ENCODE results near the gene DCPS.
"Not testable (repeated sequence)": the region's sequence is repeated elsewhere in the genome, so short reads cannot be mapped to it uniquely, and the experiment has no call there.

The DCPS gene

GRCh38 chr11:126288237-126288636 lies 15.6 kb upstream of the DCPS start:
- DNase-seq: no peak
- no peak for ATAC-seq

DNA sequence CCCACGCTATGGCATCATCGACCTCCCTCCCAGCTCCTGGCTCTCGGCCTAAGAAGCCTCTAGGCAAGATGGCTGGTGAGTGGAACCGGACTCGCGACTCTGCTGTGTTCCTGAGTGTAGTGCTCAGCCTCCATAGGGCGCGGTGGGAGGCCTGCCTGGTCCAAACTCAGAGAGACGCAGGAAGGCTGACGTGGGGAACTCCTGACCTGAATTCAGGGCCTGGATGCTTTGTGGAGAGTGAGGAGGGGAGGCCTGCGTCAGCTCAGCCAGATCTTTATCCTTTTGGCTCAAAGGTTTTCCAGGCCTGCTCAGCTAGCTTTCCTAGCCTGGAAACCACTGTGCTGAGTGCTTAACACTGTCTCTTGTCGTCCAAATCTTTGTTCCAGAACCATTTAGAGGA lies 13.0 kb upstream of the DCPS start:
- ATAC-seq (no peak), DNase-seq (no peak)

- ATAC-seq: peak; percentile 59
- no peak for DNase-seq
These were observed 10.1 kb upstream of the DCPS start for GRCh38 chr11:126293726-126294125.

GRCh38 chr11:126297004-126297403 lies 6.9 kb upstream of the DCPS start:
- ATAC-seq (no peak), DNase-seq (no peak)

DNA sequence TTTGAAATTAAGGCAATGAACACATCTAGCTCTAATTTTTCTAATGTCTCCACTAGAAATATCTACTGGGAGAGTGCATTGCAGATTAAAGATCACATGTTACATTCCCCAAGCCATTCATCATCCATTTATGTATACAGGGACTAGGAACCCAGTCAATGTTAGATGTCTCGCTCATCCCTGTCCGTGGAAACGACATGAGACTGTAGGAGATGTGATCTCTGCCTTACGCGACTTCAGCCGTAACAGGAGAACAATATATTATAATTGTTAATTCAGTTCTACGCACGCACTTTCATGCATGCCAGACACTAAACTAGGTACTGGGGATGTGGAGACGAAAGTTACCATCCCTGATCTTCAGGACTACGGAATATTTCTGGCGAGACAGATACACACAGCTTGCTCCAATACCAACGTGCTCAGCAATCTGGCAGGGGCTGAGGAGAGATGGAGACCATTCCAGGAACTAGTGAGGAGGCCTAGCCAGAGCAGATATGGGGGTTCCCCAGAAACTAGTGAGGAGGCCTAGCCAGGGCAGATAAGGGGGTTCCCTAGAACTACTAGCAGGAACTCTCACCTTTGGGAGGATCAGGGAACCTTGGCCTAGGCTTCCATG lies 706 bp downstream of the DCPS start:
- no peak for DNase-seq
- no peak for ATAC-seq

DNA sequence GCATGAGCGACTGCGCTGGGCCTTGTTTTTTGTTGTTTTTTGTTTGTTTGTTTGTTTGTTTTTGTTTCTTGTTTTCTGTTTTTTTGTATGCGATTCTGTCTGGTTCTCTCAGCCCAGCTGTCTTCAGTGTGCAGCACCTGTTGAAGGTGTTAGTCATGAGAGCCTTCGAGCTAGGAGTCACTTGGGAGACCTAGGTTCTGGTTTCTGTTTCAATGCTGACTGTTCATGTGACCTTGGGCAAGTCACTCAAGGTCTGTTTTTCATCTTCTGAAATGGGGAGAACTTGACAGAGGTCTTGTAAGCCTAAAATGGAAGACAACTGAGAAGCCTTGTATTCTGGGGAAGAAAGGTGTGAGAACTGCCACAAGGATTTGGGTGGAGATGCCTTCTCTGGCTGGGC lies 1.8 kb downstream of the DCPS start:
- ATAC-seq: peak; percentile 30
- no peak for DNase-seq

DNA sequence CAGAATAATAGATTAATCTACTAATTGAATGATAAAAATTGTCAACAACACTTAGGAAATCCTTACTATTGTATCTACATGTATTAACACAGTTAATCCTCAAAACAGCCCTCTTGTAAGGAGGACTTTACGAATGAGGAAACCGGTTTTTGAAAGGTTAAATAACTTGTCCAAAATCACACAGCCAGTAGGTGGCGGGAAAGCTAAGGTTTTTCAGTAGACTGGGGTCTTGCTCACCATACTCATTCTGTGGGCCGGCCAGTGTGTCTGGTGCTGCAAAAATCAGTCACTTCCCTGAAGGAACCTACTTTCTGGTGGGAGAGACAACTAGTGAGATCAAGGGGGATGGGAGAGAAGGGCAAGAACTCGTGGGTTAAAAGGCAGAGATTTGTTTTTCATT lies 3.8 kb downstream of the DCPS start:
- DNase-seq (no peak), ATAC-seq (no peak)

- ATAC-seq (no peak), DNase-seq (no peak)
These were observed 4.4 kb downstream of the DCPS start for GRCh38 chr11:126308271-126308671.

GRCh38 chr11:126308771-126309170 lies 4.9 kb downstream of the DCPS start:
- ATAC-seq, DNase-seq: not testable (repeated sequence)

DNA sequence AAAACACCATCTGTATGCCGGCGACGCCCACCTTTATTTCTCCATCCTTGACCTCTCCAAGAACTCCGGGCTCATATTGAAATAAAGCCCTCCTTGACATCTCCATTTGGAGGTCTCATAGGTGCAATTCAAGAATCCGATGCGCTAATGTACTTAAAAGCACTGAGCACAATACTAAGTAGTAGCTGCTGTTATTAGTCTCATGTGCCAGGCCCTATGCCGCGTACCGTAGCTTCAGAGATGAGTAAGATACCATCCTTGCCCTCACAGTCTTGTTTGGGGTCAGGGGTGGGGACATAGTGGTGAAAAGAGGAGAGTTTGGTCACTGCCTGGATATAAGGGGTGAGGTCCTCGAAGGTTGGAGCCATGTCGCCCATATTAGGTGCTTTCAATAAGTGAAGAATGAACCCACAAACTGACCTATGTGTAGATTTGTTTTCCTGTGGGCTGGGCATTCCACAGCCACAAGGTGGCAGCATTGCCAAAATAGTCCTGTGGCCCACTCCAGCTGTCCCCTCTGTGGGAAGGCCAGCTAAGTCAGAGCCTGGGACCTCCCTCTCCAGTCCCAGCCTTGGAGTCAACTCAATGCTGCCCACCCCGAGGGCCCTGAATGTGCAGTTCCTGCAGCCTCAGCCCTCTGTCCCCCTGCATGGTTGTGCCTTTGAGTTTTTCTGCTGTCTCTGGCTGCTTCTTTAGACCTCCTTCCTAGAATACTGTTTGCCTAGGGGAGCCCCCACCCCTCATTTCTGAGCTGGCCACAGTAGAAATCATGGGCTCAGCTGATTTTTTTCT lies 6.5 kb downstream of the DCPS start:
- peak; percentile 78 for ATAC-seq

GRCh38 chr11:126310992-126311310 lies 7.1 kb downstream of the DCPS start:
- no peak for DNase-seq
- no peak for ATAC-seq

More for the DNA sequence above, 6.5 kb downstream of the DCPS start:
- DNase-seq: peak; percentile 72

DNA sequence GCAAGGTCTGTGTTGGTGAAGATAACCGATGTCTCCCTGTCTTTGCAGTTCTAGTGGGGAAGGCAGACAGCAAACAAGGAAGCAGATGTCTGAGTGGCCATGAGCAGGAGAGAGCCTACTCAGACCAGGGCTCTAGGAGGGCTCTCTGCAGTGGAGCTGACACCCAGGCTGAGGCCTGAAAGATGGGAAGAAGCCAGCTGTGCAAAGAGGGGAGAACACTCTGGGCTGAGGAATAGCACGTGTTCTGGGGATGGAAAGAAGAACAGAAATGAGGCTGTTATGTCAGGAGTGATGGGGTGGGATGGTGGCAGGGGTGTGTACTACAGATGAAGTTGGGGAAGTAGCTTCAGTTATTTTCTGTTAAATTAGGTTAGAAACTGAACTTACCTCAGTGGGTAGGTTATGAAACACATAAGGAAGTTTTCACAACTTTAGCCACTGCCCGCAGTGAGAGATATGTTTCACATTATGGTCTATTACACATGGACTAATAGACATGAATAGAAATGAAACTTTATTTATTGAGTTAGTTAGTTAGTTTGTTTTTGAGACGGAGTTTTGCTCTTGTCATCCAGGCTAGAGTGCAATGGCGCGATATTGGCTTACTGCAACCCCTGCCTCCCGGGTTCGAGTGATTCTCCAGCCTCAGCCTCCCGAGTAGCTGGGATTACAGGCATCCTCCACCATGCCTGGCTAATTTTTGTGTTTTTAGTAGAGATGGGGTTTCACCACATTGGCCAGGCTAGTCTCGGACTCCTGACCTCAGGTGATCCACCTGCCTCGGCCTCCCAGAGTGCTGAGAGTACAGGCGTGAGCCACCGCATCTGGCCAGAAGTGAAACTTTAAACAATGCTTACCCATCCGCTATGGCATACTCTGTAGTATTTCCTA lies 7.8 kb downstream of the DCPS start:
- DNase-seq (no peak), ATAC-seq (no peak)

DNA sequence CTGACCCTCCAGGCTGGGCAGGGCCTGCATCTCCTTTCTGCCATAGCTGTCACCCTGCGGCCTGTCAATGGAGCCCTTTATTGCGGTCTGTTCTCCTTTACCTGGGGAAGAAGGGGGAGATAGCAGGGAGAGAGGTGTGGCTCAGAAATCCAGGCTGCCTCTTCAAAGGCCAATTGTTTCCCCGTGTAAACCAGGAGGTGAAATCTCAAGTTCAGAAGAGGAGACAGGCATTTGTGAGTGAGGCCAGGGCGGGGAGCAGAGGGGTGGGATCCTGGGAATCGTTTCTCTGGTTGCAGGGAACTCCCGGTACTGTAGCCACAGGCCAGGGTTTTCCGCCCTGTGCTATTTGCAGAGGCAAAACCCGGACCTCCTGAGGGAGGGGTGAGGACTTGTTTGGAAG lies 9.1 kb downstream of the DCPS start:
- no peak for ATAC-seq
- DNase-seq: no peak

DNA sequence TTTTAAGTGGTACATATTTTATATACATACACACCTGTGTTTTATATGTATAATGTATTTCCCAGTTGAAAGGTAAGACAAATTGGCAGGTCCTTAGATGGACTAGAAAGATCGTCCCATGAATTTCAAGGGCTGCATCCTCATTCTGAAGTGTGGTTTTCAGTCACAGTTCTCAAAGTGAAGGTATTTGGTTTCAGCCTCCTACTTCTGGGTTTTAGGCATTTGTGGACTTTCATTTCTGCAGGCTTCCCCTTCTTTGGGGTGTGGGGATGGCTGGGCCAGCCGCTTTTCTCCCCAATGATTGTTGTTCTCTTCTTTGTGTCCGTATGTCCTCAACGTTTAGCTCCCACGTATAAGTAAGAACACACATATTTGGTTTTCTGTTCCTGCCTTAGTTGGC lies 10.0 kb downstream of the DCPS start:
- ATAC-seq (no peak), DNase-seq (no peak)

DNA sequence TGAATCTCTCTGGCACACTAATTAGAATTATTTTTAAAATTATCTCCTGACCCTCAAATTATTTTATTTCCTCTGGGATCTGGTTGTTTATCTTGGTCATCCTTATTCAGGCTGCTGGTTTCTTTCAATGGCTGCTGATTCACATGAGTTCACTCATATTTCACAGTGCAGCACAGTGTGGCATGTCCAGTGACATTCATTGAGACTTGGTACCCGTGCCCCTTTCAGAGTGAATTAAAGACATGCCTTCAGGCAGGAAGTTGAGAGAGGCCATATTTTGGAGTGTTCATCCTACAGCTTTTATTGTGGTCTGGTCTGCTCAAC lies 13.5 kb downstream of the DCPS start:
- ATAC-seq (no peak), DNase-seq (no peak)

GRCh38 chr11:126317756-126318573 lies 14.1 kb downstream of the DCPS start:
- peak; percentile 46 for DNase-seq
- peak; percentile 50 for ATAC-seq

DNA sequence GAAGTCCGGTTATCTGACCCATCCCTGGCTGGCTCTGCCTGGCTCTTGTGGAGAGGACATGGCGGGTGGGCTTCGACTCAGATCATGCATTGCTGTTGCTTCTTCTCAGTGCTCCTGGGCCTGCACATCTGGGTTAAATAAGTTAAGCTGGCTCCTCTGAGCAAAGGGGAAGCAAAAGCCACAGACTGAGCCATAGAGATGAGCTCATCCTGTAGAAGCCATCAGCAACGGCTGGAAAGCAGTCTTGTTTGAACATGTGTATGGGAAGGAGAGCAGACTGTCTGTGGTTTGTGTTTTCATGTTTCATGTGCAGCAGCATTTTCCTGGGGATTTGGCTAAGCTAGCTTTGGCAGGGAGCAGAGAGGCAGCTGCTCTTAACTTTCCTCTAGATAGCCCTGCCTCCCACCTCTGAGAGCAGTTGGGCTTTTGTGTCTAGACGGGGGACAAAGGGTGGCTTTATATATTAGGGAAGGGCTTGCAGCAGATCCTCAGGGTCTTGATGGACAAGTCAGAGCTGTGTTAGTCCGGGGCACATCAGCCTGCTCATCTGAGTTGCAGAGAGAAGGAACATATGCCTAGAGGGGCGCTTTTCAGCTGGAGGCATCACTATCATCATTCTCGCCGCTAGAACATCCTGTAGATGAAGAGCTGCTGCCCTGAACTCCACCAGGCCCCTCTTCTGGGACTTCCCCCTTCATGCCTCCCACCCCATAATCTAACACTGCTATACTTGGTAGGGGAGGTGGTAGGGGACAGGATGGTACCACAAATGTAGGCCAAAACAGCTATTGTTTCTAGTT lies 14.9 kb downstream of the DCPS start:
- ATAC-seq (peak; percentile 83), DNase-seq (peak; percentile 29)

DNA sequence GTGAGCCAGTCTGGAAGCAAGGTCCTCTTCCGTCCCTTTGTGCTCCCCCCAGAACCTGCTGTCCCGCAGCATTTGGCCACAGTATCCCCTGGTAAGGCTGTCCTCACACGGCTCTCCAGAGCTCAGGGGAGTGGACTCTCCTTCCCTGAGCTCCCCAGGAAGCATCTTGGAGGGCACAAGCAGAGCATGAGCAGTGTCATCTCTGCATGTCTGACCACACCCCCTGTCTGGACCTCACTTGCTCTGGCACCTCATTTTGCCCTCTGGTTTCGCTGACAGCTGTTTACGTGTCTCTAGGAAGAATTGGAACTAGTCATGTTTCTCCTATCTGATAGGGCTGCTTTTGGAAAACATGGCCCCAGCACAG lies 15.5 kb downstream of the DCPS start:
- ATAC-seq (no peak), DNase-seq (no peak)

DNA sequence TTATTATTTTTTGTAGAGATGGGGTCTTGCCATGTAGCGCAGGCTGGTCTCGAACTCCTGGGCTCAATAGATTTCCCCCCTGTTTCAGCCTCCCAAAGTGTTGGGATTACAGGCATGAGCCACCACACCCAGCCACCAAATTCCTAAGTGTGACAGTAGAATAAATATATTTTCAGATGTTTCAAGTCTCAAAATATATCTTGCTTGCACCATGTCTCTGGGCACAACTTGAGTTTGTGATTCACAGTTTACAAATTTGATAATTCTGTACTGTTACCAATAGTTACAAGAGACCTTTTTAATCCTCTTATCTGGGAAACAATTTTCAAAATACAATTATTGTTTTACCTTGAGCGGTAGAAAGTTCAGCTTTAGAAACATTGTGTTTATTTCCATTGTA lies 19.1 kb downstream of the DCPS start:
- no peak for DNase-seq
- no peak for ATAC-seq

DNA sequence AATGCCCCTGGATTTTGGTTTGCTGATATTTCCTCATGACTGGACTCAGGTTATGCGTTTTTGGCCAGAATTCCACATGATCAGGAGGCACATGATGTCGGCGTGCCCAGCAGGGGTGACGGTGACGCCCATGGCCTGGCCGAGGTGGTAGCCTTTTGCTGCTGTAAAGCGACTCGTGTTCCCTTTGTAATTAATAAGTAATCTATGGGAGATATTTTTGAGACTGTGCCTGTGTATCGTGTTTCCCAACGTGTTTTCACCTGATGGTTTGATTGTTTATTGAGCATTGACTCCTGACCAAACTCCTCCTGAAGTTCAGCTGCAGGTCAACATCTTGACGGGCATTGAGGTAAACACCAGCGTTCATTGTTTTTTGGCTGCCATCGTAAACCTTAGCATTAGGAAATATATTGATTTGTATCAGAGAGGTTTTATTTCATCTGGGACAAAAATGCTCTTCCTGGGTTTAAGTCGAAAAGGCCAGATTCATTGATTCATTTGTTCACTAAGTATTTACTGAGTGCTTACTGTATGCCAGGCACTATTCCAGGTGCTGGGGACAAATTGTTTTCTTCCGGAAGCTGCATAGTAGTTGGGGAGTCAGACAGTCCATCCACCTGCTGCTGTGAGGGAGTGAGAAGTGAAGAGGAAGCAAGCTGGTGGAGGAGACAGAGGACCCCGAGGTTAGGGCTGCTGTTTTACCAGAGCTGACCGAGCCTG lies 23.6 kb downstream of the DCPS start:
- DNase-seq (no peak), ATAC-seq (no peak)

GRCh38 chr11:126328001-126328390 lies 24.1 kb downstream of the DCPS start:
- DNase-seq: no peak
- ATAC-seq: no peak
